GM12878 (cell line): Measurements from ENCODE around the gene OSBPL10. TPM values are rescaled to one million over a fixed set of nuclear protein-coding genes. Genes with fewer than 3 reads are reported as not detected.

Source experiments
- ATAC-seq: fragments of 200-7000 bp; cut with Tn5 transposase; 3 replicates; pipeline ENCODE4 v1.9.1; 2020; ENCODE audit warnings: mild to moderate bottlenecking, moderate library complexity
- BruUV-seq: library from RNA; stranded (reverse); fragments of 400-500 nt; replicated peaks from 2 replicates; lab custom pipeline; 2021; lab: Mats Ljungman, UMichigan
- CTCF ChIA-PET: fragments of 300-600 bp; sonication (Branson Sonifier 250); formaldehyde crosslinking; extraction: SDS; loops from one replicate; lab custom pipeline; 2021; ENCODE audit warnings: inconsistent platforms; lab: Yijun Ruan, JAX
- POLR2A ChIA-PET: fragments of 350-600 bp; formaldehyde crosslinking; extraction: SDS; loops from one replicate; lab custom pipeline; 2021; ENCODE audit warnings: inconsistent platforms; lab: Charles Lee
- RAD21 ChIA-PET: fragments of 300-600 bp; sonication (Branson Sonifier 250); formaldehyde crosslinking; loops from one replicate; lab custom pipeline; 2023; ENCODE audit warnings: antibody characterized with exemption; ENCODE audit not compliant: unreplicated experiment; lab: Charles Lee
- SMC1A ChIA-PET: fragments of 300-600 bp; sonication (Branson Sonifier 250); formaldehyde crosslinking; loops from one replicate; lab custom pipeline; 2023; ENCODE audit not compliant: unreplicated experiment, uncharacterized antibody; lab: Charles Lee
- DNase-seq: peaks from one replicate; pipeline ENCODE4 v3.0.0-alpha.2; 2011; ENCODE audit warnings: low read depth, low spot score
- FAIRE-seq: peaks from 3 replicates; lab custom pipeline; 2011; peaks lifted over from hg19 to GRCh38; lab: Jason Lieb, UNC
- H2AFZ ChIP-seq: 2 replicates; pipeline ENCODE4 v1.6.0; 2011; ENCODE audit warnings: low read depth, low read length, control low read depth; ENCODE audit not compliant: control insufficient read depth
- H3K27ac ChIP-seq: 2 replicates; pipeline ENCODE4 v1.5.1; 2011; ENCODE audit warnings: control low read depth; ENCODE audit not compliant: control insufficient read depth, insufficient read depth
- H3K27me3 ChIP-seq, 2 experiments: replicated peaks in 1 of 2; 2 replicates each; pipeline versions ENCODE4 v1.6.0 to v1.6.1; 2011; ENCODE audit warnings: low read length in 1 of 2; ENCODE audit not compliant: control insufficient read depth in 2 of 2, insufficient read depth in 2 of 2
- H3K36me3 ChIP-seq, 2 experiments: 2 replicates each; pipeline ENCODE4 v1.5.1; 2011; ENCODE audit warnings: low read length in 1 of 2; ENCODE audit not compliant: control insufficient read depth in 2 of 2, insufficient read depth in 2 of 2
- H3K4me1 ChIP-seq: 2 replicates; pipeline ENCODE4 v1.6.1; 2011; ENCODE audit warnings: mild to moderate bottlenecking, low read length, moderate library complexity, mixed read lengths; ENCODE audit not compliant: control insufficient read depth, insufficient read depth
- H3K4me2 ChIP-seq: 2 replicates; pipeline ENCODE4 v1.6.0; 2011; ENCODE audit warnings: control low read depth; ENCODE audit not compliant: control insufficient read depth, insufficient read depth
- H3K4me3 ChIP-seq: fragments of 200-600 bp; sonication (generic); 2 replicates; pipeline ENCODE4 v1.5.1; 2016
- H3K79me2 ChIP-seq: 2 replicates; pipeline ENCODE4 v1.6.0; 2011; ENCODE audit warnings: low read length; ENCODE audit not compliant: control insufficient read depth, insufficient read depth
- H3K9ac ChIP-seq: 2 replicates; pipeline ENCODE4 v1.8.0; 2011; ENCODE audit warnings: low read length, control low read depth, mixed read lengths; ENCODE audit not compliant: control insufficient read depth, insufficient read depth
- H3K9me3 ChIP-seq: replicated peaks from 3 replicates; pipeline ENCODE4 v1.5.1; 2011; ENCODE audit warnings: mild to moderate bottlenecking, low read length; ENCODE audit not compliant: control insufficient read depth, insufficient read depth
- H4K20me1 ChIP-seq: 2 replicates; pipeline ENCODE4 v1.6.0; 2011; ENCODE audit not compliant: control insufficient read depth, insufficient read depth
- ASH2L ChIP-seq: fragments of 300-600, 200-600 bp; sonication (generic); IDR thresholded peaks from 2 replicates; pipeline ENCODE4 v1.6.1; 2017; ENCODE audit warnings: low read depth, mild to moderate bottlenecking, borderline replicate concordance
- BCL11A ChIP-seq: IDR thresholded peaks from 2 replicates; pipeline ENCODE4 v1.6.1; 2011; ENCODE audit warnings: low read depth, low read length
- CBX5 ChIP-seq: sonication (generic); IDR thresholded peaks from 2 replicates; pipeline ENCODE4 v1.6.1; 2016; ENCODE audit warnings: low read depth, moderate library complexity, mild to moderate bottlenecking, inconsistent platforms
- CHD1 ChIP-seq: IDR thresholded peaks from 2 replicates; pipeline ENCODE4 v1.6.1; 2012; ENCODE audit warnings: low read depth, low read length, improper control_type of control experiment
- CHD4 ChIP-seq: fragments of 200-600 bp; sonication (generic); IDR thresholded peaks from 2 replicates; pipeline ENCODE4 v1.6.1; 2016; ENCODE audit warnings: mild to moderate bottlenecking
- CREB1 ChIP-seq: IDR thresholded peaks from 2 replicates; pipeline ENCODE4 v1.6.1; 2012; ENCODE audit warnings: low read depth, mild to moderate bottlenecking, inconsistent platforms
- EED ChIP-seq: sonication (generic); IDR thresholded peaks from 2 replicates; pipeline ENCODE4 v1.6.1; 2016; ENCODE audit warnings: antibody characterized with exemption, low read depth
- ESRRA ChIP-seq: IDR thresholded peaks from 2 replicates; pipeline ENCODE4 v1.6.1; 2012; ENCODE audit warnings: mild to moderate bottlenecking, low read length, improper control_type of control experiment
- ETV6 ChIP-seq, 2 experiments: fragments of 450-650 bp in 1 of 2; IDR thresholded peaks in 1 of 2; conservative IDR thresholded peaks in 1 of 2; 2 replicates each; pipeline ENCODE4 v1.6.1; 2014; ENCODE audit warnings: antibody characterized with exemption in 1 of 2, borderline replicate concordance in 1 of 2, low read depth in 1 of 2, mild to moderate bottlenecking in 1 of 2, moderate library complexity in 1 of 2
- EZH2 ChIP-seq: IDR thresholded peaks from 2 replicates; pipeline ENCODE4 v1.6.1; 2012; ENCODE audit warnings: low read depth, mild to moderate bottlenecking, control low read depth, inconsistent platforms, low read length, borderline replicate concordance; ENCODE audit not compliant: control insufficient read depth
- MYB ChIP-seq: fragments of 150-350 bp; IDR thresholded peaks from 2 replicates; pipeline ENCODE4 v1.6.1; 2014; ENCODE audit warnings: mild to moderate bottlenecking, low read depth, low read length, borderline replicate concordance
- MYC ChIP-seq: IDR thresholded peaks from 2 replicates; pipeline ENCODE4 v1.6.1; 2011; ENCODE audit warnings: mild to moderate bottlenecking, low read length, moderate library complexity, inconsistent platforms; ENCODE audit not compliant: insufficient read depth, insufficient replicate concordance, insufficient read length, severe bottlenecking
- NFYA ChIP-seq: IDR thresholded peaks from 2 replicates; pipeline ENCODE4 v1.6.1; 2011; ENCODE audit warnings: low read depth, mild to moderate bottlenecking, low read length, improper control_type of control experiment, borderline replicate concordance
- NR2C1 ChIP-seq: fragments of 450-650 bp; IDR thresholded peaks from 2 replicates; pipeline ENCODE4 v1.6.1; 2017; ENCODE audit warnings: antibody characterized with exemption, mild to moderate bottlenecking, moderate library complexity
- POLR2A ChIP-seq: IDR thresholded peaks from 2 replicates; pipeline ENCODE4 v1.6.1; 2011; ENCODE audit warnings: low read depth, mild to moderate bottlenecking, low read length
- YBX1 ChIP-seq: fragments of 450-650 bp; IDR thresholded peaks from 2 replicates; pipeline ENCODE4 v1.6.1; 2016; ENCODE audit warnings: antibody characterized with exemption
- WGBS: methylation state at CpG from one replicate; pipeline ENCODE4 v1.1.6; 2016; ENCODE audit warnings: low lambda C conversion rate; ENCODE audit not compliant: insufficient replicate concordance, insufficient coverage; ENCODE audit errors: missing lambda C conversion rate; 5-methylcytosine and 5-hydroxymethylcytosine counted together
- in situ Hi-C: fragments of 300-500 bp; cut with MboI; formaldehyde crosslinking; loops from 9 replicates; pipeline ENCODE4 v1.14.3; 2018; ENCODE audit warnings: mixed read lengths
- intact Hi-C: fragments of 100-400 bp; cut with micrococcal nuclease; formaldehyde crosslinking; loops from one replicate; pipeline ENCODE4 v1.14.2; 2022; ENCODE audit not compliant: unreplicated experiment
- polyA plus RNA-seq, 11 experiments: library from polyadenylated mRNA; depleted of rRNA in 4 of 11; unstranded in 6 of 11; stranded (reverse) in 5 of 11; fragments of >200 nt; fragmentation: Nextera tagmentation in 4 of 11; fragmentation: Illumina TruSeq in 1 of 11; extraction: Ambion mirVana in 4 of 11; extraction: Trizol in 1 of 11; gene quantifications; 1 replicate in 1 of 11; 2 replicates in 10 of 11; pipeline versions ENCODE4 v1.2.1 to v1.2.3, GENCODE V29; 2011 to 2016; ENCODE audit warnings: inconsistent platforms in 2 of 11, missing spikeins in 2 of 11, low read depth in 1 of 11
- total RNA-seq, 4 experiments: library from RNA; depleted of rRNA in 3 of 4; stranded (reverse); fragments of >200 nt in 3 of 4; fragmentation: Illumina TruSeq in 1 of 4; extraction: Trizol in 1 of 4; gene quantifications; 2 replicates each; pipeline versions ENCODE4 v1.2.1 to v1.2.3, GENCODE V29; 2013 to 2021

Gene OSBPL10
- total and polyA plus RNA-seq, 10 of the 15 experiments (the other 5 are each of a cell fraction or from before 2014, with no cell fraction given), result 0.03 to 0.25 (median 0.09) TPM; not detected in 5

DNA sequence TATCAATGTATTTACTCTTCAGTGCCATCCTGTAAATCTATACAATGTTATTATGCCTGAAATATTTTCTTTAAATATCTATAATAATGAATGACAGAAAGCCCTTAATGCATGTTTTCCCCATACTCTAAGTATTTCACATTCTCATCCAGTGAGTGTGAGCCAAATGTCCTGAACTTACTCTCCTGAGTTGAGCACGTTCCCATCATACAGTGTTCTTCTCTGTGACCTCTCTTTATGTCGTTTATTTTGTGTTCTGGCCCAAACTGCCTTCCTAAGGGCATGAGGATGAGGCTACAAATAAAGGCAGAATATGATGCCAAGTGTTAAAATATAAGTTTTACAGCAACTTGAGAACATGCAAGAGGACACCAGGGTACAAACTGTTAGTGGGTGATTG, 3.3 kb downstream of the OSBPL10 start:
- DNase-seq (no peak), ATAC-seq (no peak), FAIRE-seq (no peak)
- no peak overlapping the region for H3K4me3 ChIP-seq
- ChIA-PET POLR2A (no interaction called here), RAD21 (no interaction called here), CTCF (no interaction called here), SMC1A (no interaction called here)
- no peaks in the 10 kb centered on the region for H3K36me3 ChIP-seq
- no peak overlapping the region for H3K9ac ChIP-seq
- H3K27ac ChIP-seq, result no peak overlapping the region
- peaks cover 20% of the 10 kb centered on the region for H3K4me1 ChIP-seq
- TF ChIP-seq POLR2A, result no peak
- TF ChIP-seq YBX1, result no peak
- no peak for TF ChIP-seq CHD4
- no peak for TF ChIP-seq ASH2L
- no peak for TF ChIP-seq EED
- no peak for TF ChIP-seq CREB1
- H3K9me3 ChIP-seq, result no peaks in the 10 kb centered on the region
- WGBS, result 18% methylated on average over 2 of the region's 2 CpGs
- H3K79me2 ChIP-seq, result no peaks in the 10 kb centered on the region
- intact Hi-C loops, result no loop called here
- H2AFZ ChIP-seq, result no peak overlapping the region
- peaks cover 10 to 18% of the 10 kb centered on the region in 2 experiments for H3K27me3 ChIP-seq
- in situ Hi-C loops, result no loop called here
- H3K4me2 ChIP-seq, result no peak overlapping the region
- BruUV-seq, result no TSS peak
- no peaks in the 10 kb centered on the region for H4K20me1 ChIP-seq

DNA sequence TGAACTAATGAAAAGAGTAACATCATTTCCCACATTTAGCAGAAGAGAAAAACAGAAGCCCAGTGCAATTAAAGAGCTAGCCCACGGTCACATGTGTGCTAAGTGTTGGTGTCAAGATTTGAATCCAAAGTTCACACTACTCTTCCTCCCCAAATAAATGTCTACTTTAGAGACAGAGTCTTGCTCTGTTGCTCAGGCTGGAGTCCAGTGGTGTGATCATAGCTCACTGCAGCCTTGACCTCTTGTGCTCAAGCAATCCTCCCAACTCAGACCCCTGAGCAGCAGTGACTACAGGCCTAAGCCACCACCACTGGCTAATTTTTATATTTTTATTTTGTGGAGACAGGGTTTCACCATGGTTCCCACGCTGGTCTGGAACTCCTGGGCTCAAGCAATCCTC, 4.8 kb downstream of the OSBPL10 start:
- 15% methylated on average over 2 of the region's 2 CpGs for WGBS
- CTCF ChIA-PET, result no interaction called here
- Histone ChIP-seq H3K27ac (no peak overlapping the region), H3K4me1 (peaks cover 16% of the 10 kb centered on the region), H2AFZ (no peak overlapping the region), H4K20me1 (no peaks in the 10 kb centered on the region), H3K27me3 (peaks cover 5 to 7% of the 10 kb centered on the region in 2 experiments), H3K4me2 (no peak overlapping the region), H3K79me2 (no peaks in the 10 kb centered on the region)
- POLR2A ChIA-PET, result interaction anchor here (0.8 kb wide), 1 partner anchor 15 kb away, joined by 4 read pairs; no protein-coding TSS in a partner anchor
- SMC1A ChIA-PET, result no interaction called here
- no peak for ATAC-seq
- in situ Hi-C loops, result no loop called here
- DNase-seq, result no peak
- TF ChIP-seq NFYA (no peak), ESRRA (no peak), BCL11A (no peak), EZH2 (no peak), NR2C1 (no peak), ETV6 (conservative IDR thresholded peaks at IDR 0.05 in 1 of 2, IDR thresholded peaks at IDR 0.05 in 1 of 2; ENCODE audit: borderline replicate concordance in 1 of 2, low read depth in 1 of 2) (no peak), MYB (no peak), MYC (no peak), CHD1 (no peak), CBX5 (no peak)
- TF ChIP-seq, all 136 proteins: peak for 0
- no peak for FAIRE-seq
- intact Hi-C loops, result no loop called here
- Histone ChIP-seq H3K4me3 (no peak overlapping the region), H3K9ac (no peak overlapping the region), H3K9me3 (no peaks in the 10 kb centered on the region; the same call in 2 of the 3 replicates), H3K36me3 (no peaks in the 10 kb centered on the region)
- no TSS peak for BruUV-seq
- RAD21 ChIA-PET, result interaction anchor here (1.4 kb wide), 1 partner anchor 15 kb away, joined by 3 read pairs; no protein-coding TSS in a partner anchor
